ENCODE measurements around the gene NPHP1.
A peak's percentile ranks its signal among the peaks of the same experiment; 100 is the strongest.

- TF ChIP-seq POLR2AphosphoS5 (IDR thresholded peaks at IDR 0.05; ENCODE audit: low read depth, low read length) (0 out of 2 replicates have a peak, but pooled peaks have one; percentile 29), CTCF (IDR thresholded peaks at IDR 0.05 in 2 of 3, conservative IDR thresholded peaks at IDR 0.05 in 1 of 3; ENCODE audit: borderline replicate concordance in 1 of 3, insufficient read depth in 1 of 3, low read depth in 2 of 3, low read length in 2 of 3) (no peak), ELF1 (IDR thresholded peaks at IDR 0.05; ENCODE audit: borderline replicate concordance, low read depth) (no peak), POLR2A (IDR thresholded peaks at IDR 0.05; ENCODE audit: borderline replicate concordance, extremely low read depth, insufficient read depth, insufficient read length) (no peak), EZH2 (IDR thresholded peaks at IDR 0.05) (no peak), RAD21 (IDR thresholded peaks at IDR 0.05; ENCODE audit: low read depth) (no peak), SP1 (IDR thresholded peaks at IDR 0.05; ENCODE audit: low read depth) (no peak), SIN3A (IDR thresholded peaks at IDR 0.05; ENCODE audit: low read depth) (no peak), JUND (IDR thresholded peaks at IDR 0.05) (no peak), EGR1 (IDR thresholded peaks at IDR 0.05; ENCODE audit: low read depth) (no peak)
These were observed 107.2 kb downstream of the NPHP1 start for GRCh38 chr2:110097506-110098220.
